ENCODE data around the gene CBX5.
A peak's percentile ranks its signal among the peaks of the same experiment; 100 is the strongest.

The CBX5 gene

DNA sequence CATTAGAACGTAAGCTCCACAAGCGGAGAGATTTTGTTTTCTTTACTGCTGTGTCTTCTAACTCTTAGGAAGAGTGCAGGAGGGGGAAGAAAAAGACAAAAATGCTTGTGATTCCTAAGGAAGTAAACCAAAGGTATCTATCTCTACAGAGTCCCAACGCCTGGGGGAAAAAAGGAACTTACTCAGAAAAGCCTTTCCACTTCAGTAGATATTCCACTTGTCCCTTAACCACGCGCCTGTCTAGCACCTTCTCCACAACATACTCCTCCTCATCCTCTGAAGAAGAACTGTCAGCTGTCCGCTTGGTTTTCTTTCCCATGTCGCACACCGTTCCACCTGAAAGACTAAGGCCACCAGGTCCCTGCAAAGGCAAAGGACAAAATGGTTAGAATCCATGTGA is 22.6 kb downstream of the CBX5 start:
- TF ChIP-seq, protein P1, sequence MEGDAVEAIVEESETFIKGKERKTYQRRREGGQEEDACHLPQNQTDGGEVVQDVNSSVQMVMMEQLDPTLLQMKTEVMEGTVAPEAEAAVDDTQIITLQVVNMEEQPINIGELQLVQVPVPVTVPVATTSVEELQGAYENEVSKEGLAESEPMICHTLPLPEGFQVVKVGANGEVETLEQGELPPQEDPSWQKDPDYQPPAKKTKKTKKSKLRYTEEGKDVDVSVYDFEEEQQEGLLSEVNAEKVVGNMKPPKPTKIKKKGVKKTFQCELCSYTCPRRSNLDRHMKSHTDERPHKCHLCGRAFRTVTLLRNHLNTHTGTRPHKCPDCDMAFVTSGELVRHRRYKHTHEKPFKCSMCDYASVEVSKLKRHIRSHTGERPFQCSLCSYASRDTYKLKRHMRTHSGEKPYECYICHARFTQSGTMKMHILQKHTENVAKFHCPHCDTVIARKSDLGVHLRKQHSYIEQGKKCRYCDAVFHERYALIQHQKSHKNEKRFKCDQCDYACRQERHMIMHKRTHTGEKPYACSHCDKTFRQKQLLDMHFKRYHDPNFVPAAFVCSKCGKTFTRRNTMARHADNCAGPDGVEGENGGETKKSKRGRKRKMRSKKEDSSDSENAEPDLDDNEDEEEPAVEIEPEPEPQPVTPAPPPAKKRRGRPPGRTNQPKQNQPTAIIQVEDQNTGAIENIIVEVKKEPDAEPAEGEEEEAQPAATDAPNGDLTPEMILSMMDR (conservative IDR thresholded peaks at IDR 0.05; ENCODE audit: low read depth, low read length): no peak
- DNase-seq (ENCODE audit: low read depth): no peak
- no peak overlapping the region for H3K4me3 ChIP-seq (ENCODE audit: low read length)

DNA sequence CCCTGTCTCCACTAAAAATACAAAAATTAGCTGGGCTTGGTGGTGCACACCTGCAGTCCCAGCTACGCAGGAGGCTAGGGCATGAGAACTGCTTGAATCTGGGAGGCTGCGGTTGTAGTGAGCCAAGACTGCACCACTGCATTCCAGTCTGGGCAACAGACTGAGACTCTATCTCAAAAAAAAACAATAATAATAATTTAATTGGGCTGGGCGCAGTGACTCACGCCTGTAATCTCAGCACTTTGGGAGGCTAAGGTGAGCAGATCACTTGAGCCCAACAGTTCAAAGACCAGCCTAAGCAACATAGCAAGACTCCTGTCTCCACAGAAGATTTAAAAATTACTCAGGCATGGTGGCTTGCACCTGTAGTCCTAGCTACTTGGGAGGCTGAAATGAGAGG is 26.7 kb downstream of the CBX5 start:
- no peak overlapping the region for H3K4me3 ChIP-seq (ENCODE audit: low read length)
- no peak for DNase-seq (ENCODE audit: low read depth)
- TF ChIP-seq, protein P1 (conservative IDR thresholded peaks at IDR 0.05; ENCODE audit: low read depth, low read length): no peak

DNA sequence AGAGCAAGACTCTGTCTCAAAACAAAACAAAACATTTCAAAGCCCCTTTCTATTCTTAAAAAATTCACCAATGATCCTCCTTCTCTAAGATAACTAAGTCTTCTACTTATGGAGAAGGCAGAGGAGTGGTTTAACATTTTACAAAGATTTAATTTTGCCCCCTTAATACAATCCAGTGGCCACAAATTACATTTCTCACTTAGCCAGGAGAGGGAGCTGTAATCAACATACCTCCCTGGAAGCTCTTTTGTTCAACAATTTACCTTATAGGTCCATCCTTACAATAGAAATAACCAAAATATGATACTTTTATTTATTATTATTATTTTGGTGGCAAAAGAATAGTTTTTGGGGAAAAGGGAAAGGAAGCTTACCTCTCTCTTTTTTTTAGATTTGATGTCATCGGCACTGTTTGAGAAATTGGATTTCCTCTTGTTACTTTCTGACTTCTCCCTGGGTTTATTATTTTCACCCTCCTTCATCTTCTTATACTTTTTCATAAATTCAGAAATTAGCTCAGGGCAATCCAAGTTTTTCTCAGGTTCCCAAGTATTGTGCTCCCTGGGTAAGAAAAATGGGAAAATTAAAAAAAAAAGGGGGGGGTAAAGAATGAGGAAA is 28.1 kb downstream of the CBX5 start:
- DNase-seq (ENCODE audit: low read depth): no peak
- H3K4me3 ChIP-seq (ENCODE audit: low read length): no peak overlapping the region
- TF ChIP-seq, protein P1 (conservative IDR thresholded peaks at IDR 0.05; ENCODE audit: low read depth, low read length): peak; percentile 76

DNA sequence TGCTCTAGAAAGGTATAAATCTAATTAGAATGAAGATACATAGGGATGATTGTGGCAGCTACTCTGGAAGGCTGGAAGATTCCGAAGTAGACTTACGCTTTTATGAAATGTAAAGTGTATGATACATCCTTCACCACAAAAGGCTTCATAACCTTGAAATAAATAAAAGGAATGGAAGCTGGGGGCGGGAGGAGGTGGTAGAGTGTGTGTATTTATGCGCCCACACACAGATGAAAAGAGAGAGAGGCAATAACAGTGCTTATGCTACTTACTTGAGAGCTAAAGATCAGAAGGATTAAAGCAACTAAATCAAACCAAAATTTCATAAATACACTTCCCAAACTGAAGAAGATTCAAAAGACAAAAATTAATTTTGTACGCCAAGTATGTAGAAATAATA is 30.4 kb downstream of the CBX5 start:
- TF ChIP-seq, protein P1 (conservative IDR thresholded peaks at IDR 0.05; ENCODE audit: low read depth, low read length): no peak
- no peak for DNase-seq (ENCODE audit: low read depth)
- no peak overlapping the region for H3K4me3 ChIP-seq (ENCODE audit: low read length)

DNA sequence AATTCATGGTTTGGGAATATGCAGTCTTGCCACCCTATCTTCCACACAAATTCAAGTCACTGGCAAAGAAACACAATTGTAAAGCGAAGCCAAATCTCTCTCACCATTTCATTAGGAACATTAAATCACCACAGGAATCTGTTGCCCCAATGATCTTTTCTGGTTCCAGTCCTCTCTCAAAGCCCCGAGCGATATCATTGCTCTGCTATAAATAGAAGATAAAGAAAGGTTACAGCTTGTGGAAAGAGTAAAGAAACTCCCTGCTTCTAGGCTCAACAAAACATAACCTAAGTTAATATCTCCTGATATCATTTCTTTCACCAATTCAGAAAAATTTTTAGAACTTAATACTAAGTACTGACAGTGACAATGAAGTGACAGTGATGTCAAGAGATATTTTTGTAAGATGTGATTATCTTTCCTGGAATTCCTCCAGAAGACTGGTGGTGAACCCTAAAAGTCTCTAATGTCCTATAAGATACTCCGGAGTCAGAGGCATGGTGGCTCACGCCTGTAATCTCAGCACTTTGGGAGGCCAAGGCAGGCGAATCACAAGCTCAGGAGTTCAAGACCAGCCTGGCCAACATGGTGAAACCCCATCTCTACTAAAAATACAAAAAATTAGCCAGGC is 33.8 kb downstream of the CBX5 start:
- no peak for DNase-seq (ENCODE audit: low read depth)
- TF ChIP-seq, protein P1 (conservative IDR thresholded peaks at IDR 0.05; ENCODE audit: low read depth, low read length): no peak
- H3K4me3 ChIP-seq (ENCODE audit: low read length): no peak overlapping the region

DNA sequence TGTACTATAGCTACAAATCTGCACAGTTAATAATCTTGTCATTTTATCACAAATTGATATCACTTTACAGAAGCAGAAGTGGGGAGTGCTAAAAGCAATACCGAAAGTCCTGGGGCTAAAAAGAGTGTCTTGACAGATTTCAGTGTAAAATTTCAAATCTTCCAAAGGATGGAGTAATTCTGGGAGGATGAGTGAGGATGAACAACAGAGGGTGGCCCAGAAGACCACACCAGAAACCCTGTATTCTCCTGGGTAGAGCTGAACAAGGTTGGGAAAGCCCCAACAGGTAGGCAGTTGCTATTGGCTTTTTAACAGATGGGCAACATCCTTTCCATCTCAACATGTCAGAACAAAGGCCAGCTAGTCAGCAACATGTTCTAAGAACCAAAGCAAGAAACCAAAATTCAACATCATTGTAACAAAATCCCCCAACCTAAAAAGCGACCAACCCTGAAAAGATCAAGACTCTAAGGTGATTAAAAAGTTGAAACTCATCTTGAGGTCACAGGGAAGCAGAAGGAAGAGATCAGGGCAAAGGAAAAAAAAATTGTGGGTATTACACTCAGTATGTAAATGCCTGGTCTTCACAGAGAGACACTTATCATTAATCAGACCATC is 38.8 kb downstream of the CBX5 start:
- DNase-seq (ENCODE audit: low read depth): no peak
- H3K4me3 ChIP-seq (ENCODE audit: low read length): no peak overlapping the region
- TF ChIP-seq, protein P1 (conservative IDR thresholded peaks at IDR 0.05; ENCODE audit: low read depth, low read length): no peak

DNA sequence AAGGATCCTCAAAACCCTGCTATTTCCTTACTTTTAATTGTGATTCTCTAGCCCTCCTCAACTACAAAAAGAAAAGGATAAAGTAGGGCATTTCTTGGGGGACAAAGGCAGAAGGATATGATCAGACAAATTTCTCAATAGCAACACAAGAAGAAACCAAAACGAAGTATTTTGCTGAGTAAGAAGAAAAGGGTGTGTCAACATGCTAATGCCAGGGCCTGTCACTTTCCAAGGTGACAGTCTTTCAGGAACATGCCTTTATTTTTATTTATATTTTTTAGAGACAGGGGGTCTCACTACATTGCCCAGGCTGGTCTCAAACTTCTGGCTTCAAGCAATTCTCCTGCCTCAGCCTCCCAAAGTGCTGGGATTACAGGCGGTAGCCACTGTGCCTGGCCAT is 39.8 kb downstream of the CBX5 start:
- no peak for DNase-seq (ENCODE audit: low read depth)
- TF ChIP-seq, protein P1 (conservative IDR thresholded peaks at IDR 0.05; ENCODE audit: low read depth, low read length): no peak
- H3K4me3 ChIP-seq (ENCODE audit: low read length): no peak overlapping the region

Data from retinal pigment epithelial cell (primary cell).